ENCODE measurements around the gene OMP.

OMP gene

DNA sequence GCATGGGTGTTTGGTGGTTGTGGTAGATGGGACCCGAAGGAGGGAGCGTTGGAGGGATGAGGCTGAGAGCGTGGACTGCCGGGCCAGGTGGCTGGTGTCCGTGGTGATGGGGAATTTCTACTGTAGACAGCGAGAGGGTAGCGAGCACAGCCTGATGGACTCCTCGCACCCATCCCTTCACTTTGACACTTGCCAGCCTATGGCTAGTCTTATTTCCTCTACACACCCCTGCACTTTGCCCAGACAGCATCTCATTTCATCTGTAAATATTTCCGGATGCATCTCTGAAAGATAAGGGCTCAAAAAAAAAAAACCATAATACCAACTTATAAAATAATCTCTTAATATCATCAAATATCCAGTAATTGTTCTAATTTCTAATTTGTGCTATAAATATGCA lies 5.8 kb downstream of the OMP start:
- DNase-seq, result no peak

- no peak for DNase-seq
Measured at GRCh38 chr11:77109236-77110019, 6.8 kb downstream of the OMP start.

GRCh38 chr11:77110836-77111235 lies 8.2 kb downstream of the OMP start:
- DNase-seq, result no peak

- DNase-seq, result no peak
Measured at GRCh38 chr11:77111277-77111676, 8.6 kb downstream of the OMP start.

GRCh38 chr11:77111946-77112345 lies 9.3 kb downstream of the OMP start:
- no peak for DNase-seq

DNA sequence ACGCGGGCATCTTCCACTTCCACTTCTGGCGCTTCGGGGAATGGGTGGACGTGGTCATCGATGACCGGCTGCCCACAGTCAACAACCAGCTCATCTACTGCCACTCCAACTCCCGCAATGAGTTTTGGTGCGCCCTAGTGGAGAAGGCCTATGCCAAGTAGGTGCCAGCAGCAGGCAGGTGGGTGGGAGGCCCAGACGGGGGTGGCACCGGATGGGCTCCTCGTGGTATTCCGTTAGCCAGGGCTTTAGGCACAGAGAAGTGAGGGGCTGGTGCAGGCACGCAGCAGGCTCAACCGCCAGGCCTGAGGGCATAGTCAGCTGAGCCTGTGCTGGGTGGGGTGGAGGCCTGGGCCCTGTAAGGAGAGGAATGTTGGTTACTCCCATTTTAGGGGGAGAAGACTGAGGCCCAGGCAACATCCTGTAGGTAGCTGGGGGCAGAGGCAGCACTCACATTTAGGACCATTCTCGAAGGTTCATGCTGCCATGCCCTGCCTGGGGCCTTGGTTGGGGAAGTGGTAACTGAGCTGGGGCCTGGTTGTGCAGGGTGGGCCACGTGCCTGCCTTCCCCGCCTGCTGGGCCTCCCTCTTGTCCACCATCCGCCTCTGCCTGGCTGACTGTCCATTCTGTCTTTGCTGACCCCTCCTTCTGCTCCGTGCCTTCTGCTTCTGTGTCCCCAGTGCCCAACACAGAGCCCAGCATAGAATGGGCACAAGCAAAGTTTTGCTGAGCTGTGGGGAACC lies 10.2 kb downstream of the OMP start:
- DNase-seq, result no peak

DNA sequence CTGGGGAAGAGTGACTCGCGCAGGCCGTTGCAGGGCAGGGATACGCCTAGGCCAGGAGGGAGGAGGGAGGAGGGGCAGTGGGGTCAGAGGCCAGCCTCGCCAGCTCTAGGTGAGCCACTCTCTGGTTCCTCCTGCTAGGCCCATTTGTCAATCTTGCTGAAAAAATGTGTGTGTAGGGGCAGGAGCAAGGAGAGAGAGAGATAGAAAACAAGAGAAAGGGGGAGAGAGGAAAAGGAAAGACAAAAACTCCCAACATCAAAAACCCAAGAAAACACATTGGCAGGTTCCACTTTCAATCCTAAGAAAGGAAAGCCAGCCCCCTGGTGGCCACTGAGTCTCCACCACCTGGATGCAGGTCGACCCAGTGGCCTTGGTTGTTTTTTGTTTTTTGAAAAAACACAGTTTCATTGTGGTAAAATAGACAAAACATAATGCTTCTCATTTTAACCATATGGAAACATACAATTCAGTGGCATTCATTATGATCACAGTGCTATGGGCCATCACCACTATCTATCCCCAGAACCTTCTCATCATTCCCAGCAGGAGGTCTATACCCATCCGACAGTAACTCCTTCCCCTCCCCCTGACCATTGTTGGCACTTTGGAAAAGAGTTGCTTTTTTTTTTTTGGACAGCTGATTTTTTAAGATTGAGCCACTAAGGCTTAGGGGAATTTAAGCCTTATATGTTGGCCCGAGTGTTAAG lies 10.9 kb downstream of the OMP start:
- no peak for DNase-seq

- DNase-seq, result no peak
Measured at GRCh38 chr11:77114089-77114463, 11.4 kb downstream of the OMP start.

DNA sequence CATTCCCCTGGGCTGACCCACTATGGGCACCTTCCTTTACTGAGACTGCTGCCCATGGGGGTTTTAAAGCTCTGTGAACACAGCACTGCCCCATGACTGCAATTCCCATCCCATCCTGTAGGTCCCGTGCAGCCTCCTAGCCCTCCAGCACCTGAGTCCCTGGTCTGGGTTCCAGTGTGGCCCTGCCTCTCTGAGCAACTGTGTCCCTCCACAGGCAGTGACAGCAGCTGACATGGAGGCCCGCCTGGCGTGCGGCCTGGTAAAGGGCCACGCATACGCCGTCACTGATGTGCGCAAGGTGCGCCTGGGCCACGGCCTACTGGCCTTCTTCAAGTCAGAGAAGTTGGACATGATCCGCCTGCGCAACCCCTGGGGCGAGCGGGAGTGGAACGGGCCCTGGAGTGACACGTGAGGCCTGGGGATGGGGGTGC lies 12.6 kb downstream of the OMP start:
- DNase-seq, result no peak

GRCh38 chr11:77115956-77116355 lies 13.3 kb downstream of the OMP start:
- no peak for DNase-seq

DNA sequence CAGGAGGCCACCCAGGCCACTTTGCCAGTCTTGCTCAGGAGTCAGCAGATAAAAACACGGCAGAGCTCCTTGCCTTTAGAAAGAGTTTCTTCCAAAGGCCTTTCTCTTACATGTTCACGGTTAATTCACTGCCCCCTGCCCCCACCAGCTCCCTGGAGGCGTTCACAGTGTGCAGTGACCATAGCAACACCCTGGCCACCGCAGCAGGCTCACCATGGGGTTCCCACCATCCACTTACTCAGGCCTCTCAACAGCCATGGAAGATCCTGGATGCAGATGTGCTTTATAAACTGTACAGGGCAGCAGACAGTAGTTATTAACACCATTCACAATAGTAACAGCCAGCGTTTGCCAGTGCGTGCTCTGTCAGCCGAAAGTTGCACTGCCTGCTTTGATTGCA lies 14.9 kb downstream of the OMP start:
- DNase-seq, result no peak

DNA sequence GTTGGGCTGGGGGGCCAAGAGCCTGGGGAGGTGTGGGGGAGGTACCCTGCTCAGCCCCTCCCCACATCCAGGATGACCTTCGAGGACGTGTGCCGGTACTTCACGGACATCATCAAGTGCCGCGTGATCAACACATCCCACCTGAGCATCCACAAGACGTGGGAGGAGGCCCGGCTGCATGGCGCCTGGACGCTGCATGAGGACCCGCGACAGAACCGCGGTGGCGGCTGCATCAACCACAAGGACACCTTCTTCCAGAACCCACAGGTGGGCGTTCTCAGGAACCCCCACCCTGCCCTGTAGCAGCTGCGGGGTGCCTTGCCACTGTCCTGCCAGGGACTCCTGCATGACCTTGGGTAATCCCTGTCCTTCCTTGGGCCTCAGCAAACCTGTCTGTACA lies 15.4 kb downstream of the OMP start:
- no peak for DNase-seq

DNA sequence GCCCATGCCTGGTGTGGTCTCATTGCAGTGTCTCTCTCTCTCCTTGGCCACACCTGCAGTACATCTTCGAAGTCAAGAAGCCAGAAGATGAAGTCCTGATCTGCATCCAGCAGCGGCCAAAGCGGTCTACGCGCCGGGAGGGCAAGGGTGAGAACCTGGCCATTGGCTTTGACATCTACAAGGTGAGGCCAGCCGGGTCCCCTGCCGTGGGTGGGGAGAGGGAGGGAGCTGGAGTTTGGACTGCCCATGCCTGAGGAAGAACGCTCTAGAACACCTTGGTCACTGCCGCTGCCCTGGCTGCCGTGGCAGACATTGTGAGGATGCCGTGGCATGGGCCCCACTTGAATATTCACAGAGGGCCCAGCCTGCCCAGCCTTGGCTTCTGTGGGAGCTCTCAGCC lies 16.3 kb downstream of the OMP start:
- no peak for DNase-seq

DNA sequence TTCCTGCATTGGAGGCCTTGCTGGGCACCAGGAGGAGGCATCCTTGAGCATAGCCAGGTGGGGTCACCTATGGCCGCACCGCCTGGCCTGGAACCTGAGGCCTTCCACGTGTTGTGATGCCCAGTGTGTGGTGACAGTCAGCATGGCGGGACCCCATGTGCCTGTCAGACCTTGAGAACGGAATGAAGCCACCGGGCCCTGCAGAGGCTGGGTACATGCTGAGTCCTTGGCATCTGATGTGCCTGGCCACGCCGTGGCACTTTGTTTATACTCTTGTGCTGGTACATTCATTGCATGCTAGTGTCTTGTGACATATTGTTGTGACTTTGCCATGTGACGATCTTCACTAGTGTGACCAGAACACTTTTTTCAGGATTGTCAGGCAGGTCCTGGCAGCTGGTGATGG lies 16.9 kb downstream of the OMP start:
- no peak for DNase-seq

- no peak for DNase-seq
Measured at GRCh38 chr11:77120571-77120970, 17.9 kb downstream of the OMP start.

- no peak for DNase-seq
Measured at GRCh38 chr11:77121096-77121640, 18.5 kb downstream of the OMP start.

- no peak for DNase-seq
Measured at GRCh38 chr11:77121876-77122575, 19.4 kb downstream of the OMP start.

DNA sequence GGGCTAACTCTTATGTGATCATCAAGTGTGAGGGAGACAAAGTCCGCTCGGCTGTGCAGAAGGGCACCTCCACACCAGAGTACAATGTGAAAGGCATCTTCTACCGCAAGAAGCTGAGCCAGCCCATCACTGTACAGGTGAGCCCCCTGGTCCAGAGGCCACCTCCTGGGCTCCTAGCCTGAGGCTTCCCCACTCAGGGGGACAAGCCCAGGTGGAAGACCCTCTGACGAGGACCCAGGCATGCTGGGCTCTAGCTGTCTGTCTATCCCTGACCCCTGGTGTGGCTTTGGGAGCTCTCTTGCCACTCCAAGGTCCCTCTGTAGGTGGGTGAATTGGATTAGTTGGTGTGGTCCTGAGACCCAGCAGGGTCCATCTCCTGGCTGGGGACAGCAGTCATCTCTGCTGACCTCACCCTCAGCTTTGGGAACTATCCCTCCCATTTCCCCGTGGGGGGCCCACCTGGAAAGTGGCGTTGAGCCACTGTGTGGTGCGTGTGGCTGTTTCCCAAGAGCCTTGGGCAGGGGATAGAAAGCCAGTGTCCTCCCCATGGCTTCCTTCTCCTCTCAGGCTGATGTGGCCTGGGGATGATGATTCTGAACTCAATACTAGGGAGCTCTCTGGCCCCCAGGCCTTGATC lies 20.1 kb downstream of the OMP start:
- no peak for DNase-seq

DNA sequence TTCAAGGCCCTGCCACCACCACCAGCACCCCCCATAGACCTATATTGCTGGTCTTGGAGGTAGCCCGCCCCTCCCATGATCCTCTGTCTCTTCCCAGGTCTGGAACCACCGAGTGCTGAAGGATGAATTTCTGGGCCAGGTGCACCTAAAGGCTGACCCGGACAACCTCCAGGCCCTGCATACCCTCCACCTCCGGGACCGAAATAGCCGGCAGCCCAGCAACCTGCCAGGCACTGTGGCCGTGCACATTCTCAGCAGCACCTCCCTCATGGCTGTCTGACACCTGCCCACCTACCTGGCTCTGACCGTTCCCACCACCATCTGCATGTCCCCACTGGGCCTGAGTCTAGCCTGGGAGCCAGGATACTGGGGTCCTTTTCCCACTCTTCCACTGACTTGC lies 21.0 kb downstream of the OMP start:
- DNase-seq, result no peak

DNA sequence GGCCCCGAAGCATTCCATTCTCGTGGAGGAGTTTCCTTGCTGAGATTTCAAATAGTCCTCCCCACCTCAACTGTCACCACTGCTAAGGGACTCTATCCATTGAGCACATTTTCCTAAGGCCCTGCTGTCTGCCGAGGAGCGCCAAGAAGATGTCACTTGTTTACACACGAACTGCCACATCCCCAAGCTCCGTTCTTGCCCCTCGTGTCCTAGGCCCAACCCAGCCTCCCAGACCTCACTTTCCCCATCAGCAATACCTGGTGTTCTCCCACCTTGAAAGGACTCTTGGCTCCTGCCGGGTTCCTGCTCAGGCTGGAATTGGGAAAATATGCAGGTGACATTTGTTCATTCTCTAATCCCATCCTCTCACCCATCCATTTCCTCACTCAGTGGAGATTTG lies 21.4 kb downstream of the OMP start:
- DNase-seq, result no peak

DNA sequence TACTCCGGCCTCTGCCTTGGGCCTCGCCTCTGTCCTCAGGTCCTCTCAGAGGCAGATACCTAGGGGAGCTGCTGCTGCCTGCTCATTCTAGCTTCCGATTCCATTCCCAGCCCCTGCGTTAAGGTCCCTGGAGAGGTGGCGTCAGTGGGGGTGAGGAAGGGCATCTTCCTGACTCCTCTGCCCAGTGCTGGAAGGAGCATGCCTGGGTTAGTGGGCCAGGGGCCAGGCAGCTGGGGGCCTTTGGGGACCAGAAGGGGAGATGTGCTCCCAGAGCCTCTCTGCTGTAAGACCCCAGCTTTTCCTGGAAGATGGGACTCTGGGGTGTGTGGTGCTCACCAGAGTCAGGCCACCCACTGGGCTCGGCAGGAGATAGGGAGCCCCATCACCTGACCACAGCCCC lies 21.8 kb downstream of the OMP start:
- DNase-seq, result no peak

DNA sequence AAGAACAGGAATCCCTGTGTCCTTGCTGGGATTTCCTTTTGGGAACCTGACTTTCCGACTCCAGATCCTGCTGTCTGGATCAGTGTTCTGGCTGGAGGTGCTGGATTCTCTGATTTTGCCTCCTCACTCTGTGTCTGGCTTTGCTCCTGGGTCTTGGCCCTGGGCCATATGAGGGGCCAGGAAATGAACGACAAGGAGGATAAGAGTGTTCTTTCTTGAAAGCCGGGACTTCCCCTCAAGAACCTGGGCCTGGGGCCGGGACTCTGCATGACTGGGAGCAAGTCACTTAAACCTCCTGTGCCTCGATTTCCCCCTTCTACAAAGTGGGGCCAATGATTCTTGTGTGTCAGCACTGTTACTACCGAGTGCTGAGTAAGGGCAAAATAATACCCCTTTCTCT lies 22.6 kb downstream of the OMP start:
- no peak for DNase-seq

- DNase-seq, result no peak
Measured at GRCh38 chr11:77125695-77126094, 23.1 kb downstream of the OMP start.
